H1 (cell line): ENCODE measurements around the gene PAFAH1B1. TPM values are rescaled to one million over a fixed set of nuclear protein-coding genes. Genes with fewer than 3 reads are reported as not detected.

Source experiments
- CTCF ChIA-PET: fragments of 300-600 bp; sonication (Branson Sonifier 250); formaldehyde crosslinking; loops from one replicate; lab custom pipeline; 2021; ENCODE audit not compliant: partially characterized antibody; lab: Charles Lee
- POLR2A ChIA-PET: fragments of 300-600 bp; sonication (Branson Sonifier 250); formaldehyde crosslinking; loops from one replicate; lab custom pipeline; 2021; ENCODE audit warnings: inconsistent platforms; ENCODE audit not compliant: partially characterized antibody; lab: Charles Lee
- DNase-seq, 2 experiments: peaks; one replicate each; pipeline versions ENCODE4 v3.0.0 to v3.0.0-alpha.2; 2010 to 2022; ENCODE audit warnings: low spot score in 2 of 2, low read depth in 1 of 2, mixed read lengths in 1 of 2
- FAIRE-seq: peaks from 2 replicates; lab custom pipeline; 2011; peaks lifted over from hg19 to GRCh38; lab: Jason Lieb, UNC
- H2AFZ ChIP-seq: 2 replicates; pipeline ENCODE4 v1.8.1; 2012; ENCODE audit warnings: low read length, inconsistent platforms
- H2AK5ac ChIP-seq: 2 replicates; pipeline ENCODE4 v1.6.1; 2013; ENCODE audit warnings: low read depth, low read length
- H2BK120ac ChIP-seq: replicated peaks from 2 replicates; pipeline ENCODE3; 2013; ENCODE audit warnings: low read depth, low read length, inconsistent platforms
- H2BK12ac ChIP-seq: 2 replicates; pipeline ENCODE4 v1.6.1; 2013; ENCODE audit warnings: low read depth, low read length
- H2BK15ac ChIP-seq: 2 replicates; pipeline ENCODE4 v1.6.1; 2013; ENCODE audit warnings: low read length
- H2BK20ac ChIP-seq: 2 replicates; pipeline ENCODE4 v1.6.1; 2013; ENCODE audit warnings: low read length
- H2BK5ac ChIP-seq: 2 replicates; pipeline ENCODE4 v1.6.1; 2013; ENCODE audit warnings: low read depth, low read length
- H3K14ac ChIP-seq: 2 replicates; pipeline ENCODE4 v1.6.1; 2013; ENCODE audit warnings: inconsistent platforms; ENCODE audit not compliant: insufficient read length
- H3K18ac ChIP-seq: 2 replicates; pipeline ENCODE4 v1.6.1; 2013; ENCODE audit warnings: low read length; ENCODE audit errors: extremely low read depth
- H3K23ac ChIP-seq: 2 replicates; pipeline ENCODE4 v1.6.1; 2013; ENCODE audit warnings: inconsistent platforms; ENCODE audit not compliant: insufficient read length
- H3K23me2 ChIP-seq: 2 replicates; pipeline ENCODE4 v1.6.1; 2013; ENCODE audit warnings: low read depth, low read length
- H3K27ac ChIP-seq: 2 replicates; pipeline ENCODE4 v1.6.1; 2011; ENCODE audit warnings: low read depth, low read length, inconsistent platforms
- H3K27me3 ChIP-seq, 4 experiments: replicated peaks in 1 of 4; 1 replicate in 1 of 4; 2 replicates in 3 of 4; pipeline versions ENCODE4 v1.6.1 to v1.8.1; 2011 to 2013; ENCODE audit warnings: low read length in 3 of 4, mild to moderate bottlenecking in 3 of 4, inconsistent platforms in 2 of 4, mixed read lengths in 2 of 4, moderate library complexity in 1 of 4; ENCODE audit not compliant: control insufficient read depth in 3 of 4, insufficient read depth in 3 of 4; ENCODE audit errors: extremely low read depth in 1 of 4
- H3K36me3 ChIP-seq, 4 experiments: 2 replicates each; pipeline versions ENCODE4 v1.6.1 to v1.8.1; 2011 to 2013; ENCODE audit warnings: mild to moderate bottlenecking in 4 of 4, low read length in 3 of 4, moderate library complexity in 2 of 4, control low read depth in 1 of 4, inconsistent platforms in 1 of 4; ENCODE audit not compliant: insufficient read depth in 4 of 4, control insufficient read depth in 2 of 4
- H3K4ac ChIP-seq: replicated peaks from 2 replicates; pipeline ENCODE3; 2013; ENCODE audit warnings: low read length, low read depth, mixed read lengths, inconsistent platforms; ENCODE audit not compliant: insufficient read length
- H3K4me1 ChIP-seq, 4 experiments: replicated peaks in 1 of 4; 1 replicate in 1 of 4; 2 replicates in 3 of 4; pipeline versions ENCODE4 v1.6.1 to v1.8.1; 2011 to 2013; ENCODE audit warnings: low read length in 3 of 4, inconsistent platforms in 2 of 4, mixed read lengths in 1 of 4; ENCODE audit not compliant: insufficient read depth in 4 of 4, control insufficient read depth in 3 of 4
- H3K4me2 ChIP-seq, 2 experiments: 2 replicates each; pipeline versions ENCODE4 v1.6.1 to v1.8.1; 2011 to 2013; ENCODE audit warnings: low read depth in 2 of 2, low read length in 2 of 2, control low read depth in 1 of 2, inconsistent platforms in 1 of 2, mild to moderate bottlenecking in 1 of 2; ENCODE audit not compliant: insufficient read depth in 1 of 2
- H3K4me3 ChIP-seq, 4 experiments: fragments of 200-600, 300-600 bp in 1 of 4; sonication (generic), shearing (Covaris generic), sonication (Bioruptor Twin) in 1 of 4; 2 replicates each; pipeline versions ENCODE4 v1.5.1 to v1.8.1; 2011 to 2016; ENCODE audit warnings: low read length in 4 of 4, low read depth in 3 of 4, control low read depth in 2 of 4, inconsistent platforms in 2 of 4, mild to moderate bottlenecking in 2 of 4, mixed read lengths in 1 of 4, moderate library complexity in 1 of 4; ENCODE audit not compliant: insufficient read depth in 2 of 4; ENCODE audit errors: extremely low read depth in 1 of 4
- H3K56ac ChIP-seq: replicated peaks from 2 replicates; pipeline ENCODE3; 2013; ENCODE audit warnings: low read depth, mild to moderate bottlenecking, mixed read lengths, low read length, inconsistent platforms; ENCODE audit not compliant: insufficient read length
- H3K79me1 ChIP-seq: 2 replicates; pipeline ENCODE4 v1.6.1; 2013; ENCODE audit warnings: low read depth, low read length, control low read depth
- H3K79me2 ChIP-seq, 2 experiments: 2 replicates each; pipeline versions ENCODE4 v1.6.1 to v1.8.1; 2012 to 2013; ENCODE audit warnings: low read length in 2 of 2, mild to moderate bottlenecking in 2 of 2, inconsistent platforms in 1 of 2; ENCODE audit not compliant: insufficient read depth in 2 of 2, control insufficient read depth in 1 of 2
- H3K9ac ChIP-seq, 4 experiments: replicated peaks in 1 of 4; 1 replicate in 1 of 4; 2 replicates in 3 of 4; pipeline versions ENCODE4 v1.6.1 to v1.8.1; 2011 to 2013; ENCODE audit warnings: low read depth in 3 of 4, low read length in 3 of 4, control low read depth in 2 of 4, mild to moderate bottlenecking in 2 of 4, moderate library complexity in 2 of 4, inconsistent platforms in 1 of 4; ENCODE audit errors: extremely low read depth in 1 of 4
- H3K9me3 ChIP-seq, 2 experiments: 2 replicates each; pipeline versions ENCODE4 v1.6.1 to v1.8.1; 2012 to 2013; ENCODE audit warnings: mild to moderate bottlenecking in 2 of 2, moderate library complexity in 2 of 2, control low read depth in 1 of 2, inconsistent platforms in 1 of 2, low read depth in 1 of 2, low read length in 1 of 2, mixed read lengths in 1 of 2; ENCODE audit not compliant: insufficient read depth in 2 of 2
- H4K20me1 ChIP-seq, 2 experiments: replicated peaks in 1 of 2; 2 replicates each; pipeline versions ENCODE3 to v1.8.1; 2011 to 2013; ENCODE audit warnings: inconsistent platforms in 2 of 2, low read length in 2 of 2, mild to moderate bottlenecking in 1 of 2; ENCODE audit not compliant: insufficient read depth in 2 of 2, control insufficient read depth in 1 of 2
- H4K5ac ChIP-seq: 2 replicates; pipeline ENCODE4 v1.6.1; 2013; ENCODE audit warnings: low read length, low read depth, mixed read lengths, inconsistent platforms; ENCODE audit not compliant: insufficient read length
- H4K8ac ChIP-seq: 2 replicates; pipeline ENCODE4 v1.8.0; 2013; ENCODE audit warnings: mild to moderate bottlenecking, moderate library complexity, low read length, inconsistent platforms; ENCODE audit not compliant: insufficient read depth; ENCODE audit errors: extremely low read depth
- H4K91ac ChIP-seq: replicated peaks from 2 replicates; pipeline ENCODE3; 2013; ENCODE audit warnings: low read length, mixed read lengths, inconsistent platforms; ENCODE audit not compliant: insufficient read length
- EP300 ChIP-seq, 2 experiments: IDR thresholded peaks; 1 replicate in 1 of 2; 2 replicates in 1 of 2; pipeline ENCODE4 v1.6.1; 2011 to 2012; ENCODE audit warnings: low read depth in 2 of 2, low read length in 2 of 2, mild to moderate bottlenecking in 2 of 2, borderline replicate concordance in 1 of 2, inconsistent platforms in 1 of 2, moderate library complexity in 1 of 2
- POLR2AphosphoS5 ChIP-seq: IDR thresholded peaks from 2 replicates; pipeline ENCODE4 v1.6.1; 2011; ENCODE audit warnings: low read depth, low read length
- WGBS, 2 experiments: shearing (Covaris generic) in 1 of 2; methylation state at CpG; one replicate each; pipeline versions ENCODE4 v1.1.6 to v1.1.7; 2013 to 2015; ENCODE audit warnings: low lambda C conversion rate in 2 of 2, mixed read lengths in 2 of 2, inconsistent platforms in 1 of 2, low coverage in 1 of 2, missing lambda C conversion rate in 1 of 2; ENCODE audit not compliant: insufficient replicate concordance in 2 of 2, insufficient coverage in 1 of 2, insufficient read length in 1 of 2; ENCODE audit errors: extremely low coverage in 1 of 2, missing lambda C conversion rate in 1 of 2; 5-methylcytosine and 5-hydroxymethylcytosine counted together
- polyA plus RNA-seq, 7 experiments: library from polyadenylated mRNA; depleted of rRNA in 3 of 7; stranded (reverse) in 5 of 7; unstranded in 2 of 7; fragments of >200 nt in 5 of 7; fragments of 200-250 nt in 2 of 7; gene quantifications; 1 replicate in 5 of 7; 2 replicates in 1 of 7; 4 replicates in 1 of 7; pipeline versions ENCODE4 v1.2.1 to v1.2.3, GENCODE V29; 2011 to 2013; ENCODE audit warnings: missing spikeins in 2 of 7, mixed read lengths in 2 of 7
- total RNA-seq: library from RNA; stranded (reverse); fragmentation: NEBNext Ultra II Directional; extraction: Animal tissue kit (Norgen Biotek cat#: 25700); gene quantifications from 2 replicates; pipeline ENCODE4 v1.2.1, GENCODE V29; 2021

PAFAH1B1 gene
- total and polyA plus RNA-seq, 2 of the 8 experiments (the other 6 are each of a cell fraction or from before 2014, with no cell fraction given): 42.0 to 152 TPM

DNA sequence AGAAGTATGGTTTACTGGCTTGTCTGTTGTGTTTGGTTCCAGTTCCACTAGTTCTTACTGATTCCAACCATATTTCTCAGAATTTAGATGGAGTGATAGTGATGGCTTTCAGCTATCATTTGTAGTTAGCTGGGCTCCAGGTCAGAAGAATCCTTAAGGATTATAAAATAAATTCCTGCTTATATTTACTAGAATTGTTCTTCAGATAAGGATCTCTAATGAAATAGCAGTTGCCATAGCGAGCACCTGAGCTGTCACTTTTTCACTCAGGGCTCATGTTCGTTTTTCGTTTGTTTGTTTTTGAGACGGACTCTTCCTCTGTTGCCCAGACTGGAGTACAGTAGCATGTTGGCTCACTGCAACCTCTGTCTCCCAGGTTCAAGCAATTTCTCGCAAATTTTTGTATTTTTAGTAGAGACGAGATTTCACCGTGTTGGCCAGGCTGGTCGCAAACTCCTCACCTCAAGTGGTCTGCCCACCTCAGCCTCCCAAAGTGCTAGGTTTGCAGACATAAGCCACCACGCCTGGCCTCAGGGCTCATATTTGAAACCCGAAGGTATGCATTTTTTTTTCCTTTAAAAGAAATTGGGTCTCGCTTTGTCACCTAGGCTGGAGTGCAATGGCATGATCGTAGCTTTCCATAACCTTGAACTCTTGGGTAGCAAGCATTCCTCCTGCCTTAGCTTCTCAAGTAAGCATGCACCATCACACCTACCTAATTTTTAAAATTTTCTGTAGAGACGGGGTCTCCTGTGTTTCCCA, 42.9 kb downstream of the PAFAH1B1 start:
- Histone ChIP-seq H3K56ac (no peak overlapping the region), H4K5ac (no peak overlapping the region), H2BK12ac (no peak overlapping the region), H3K4ac (no peak overlapping the region), H3K27ac (no peak overlapping the region), H3K79me1 (peaks cover 3% of the 10 kb centered on the region; the same call in 1 of the 2 replicates), H2BK5ac (no peak overlapping the region), H2AFZ (no peak overlapping the region), H3K23me2 (no peaks in the 10 kb centered on the region), H3K36me3 (peaks cover 0 to 19% (median 1%) of the 10 kb centered on the region in 4 experiments; a peak in 3 of 8 replicates), H2AK5ac (no peak overlapping the region), H3K23ac (no peak overlapping the region), H4K20me1 (peaks cover 14% of the 10 kb centered on the region in 2 experiments), H3K27me3 (no peaks in the 10 kb centered on the region), H2BK120ac (no peak overlapping the region), H4K91ac (no peak overlapping the region), H3K4me3 (no peak overlapping the region), H3K9ac (no peak overlapping the region), H3K79me2 (peaks cover 3 to 74% of the 10 kb centered on the region in 2 experiments; a peak in 3 of 4 replicates), H3K14ac (no peak overlapping the region), H2BK20ac (no peak overlapping the region), H3K9me3 (no peaks in the 10 kb centered on the region), H4K8ac (no peak overlapping the region), H2BK15ac (no peak overlapping the region), H3K18ac (no peak overlapping the region), H3K4me2 (no peak overlapping the region), H3K4me1 (peaks cover 0 to 3% (median 1%) of the 10 kb centered on the region in 4 experiments; a peak in 3 of 7 replicates)
- FAIRE-seq (no peak), DNase-seq (no peak)
- no peak for TF ChIP-seq POLR2AphosphoS5
- TF ChIP-seq EP300 (IDR thresholded peaks at IDR 0.05; ENCODE audit: borderline replicate concordance in 1 of 2, low read depth in 2 of 2, low read length in 2 of 2): no peak
- WGBS, 2 experiments: 95% methylated on average over 13 of the region's 13 CpGs; no CpG with 5 or more reads in 1 of the 2 experiments
- ChIA-PET CTCF (no interaction called here), POLR2A (interaction anchor here (0.6 kb wide), 1 partner anchor 41 kb away, joined by 3 read pairs; no protein-coding TSS in a partner anchor)
